ENCODE measurements around the gene TADA3.

DNA sequence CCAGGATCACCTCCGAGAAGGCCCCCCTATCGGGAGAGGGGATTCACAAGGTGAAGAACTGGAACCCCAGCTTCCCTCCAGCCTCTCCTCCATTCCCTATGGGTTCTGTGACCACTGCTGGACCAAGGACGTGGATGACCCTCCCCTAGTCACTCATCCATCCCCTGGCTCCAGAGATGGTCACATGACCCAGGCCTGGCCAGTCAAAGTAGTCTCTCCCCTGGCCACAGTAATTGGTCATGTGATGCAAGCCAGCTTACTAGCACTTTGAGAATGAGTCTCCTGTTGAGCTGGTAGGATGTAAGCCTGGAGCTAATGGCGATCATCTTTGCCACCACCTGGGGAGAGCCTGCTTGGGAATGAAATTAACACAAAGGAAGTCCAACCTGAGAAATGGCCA, 26.4 kb downstream of the TADA3 start:
- no peak for TF ChIP-seq POLR2AphosphoS5 (IDR thresholded peaks at IDR 0.05; ENCODE audit: low read depth, low read length)
- TF ChIP-seq SIN3A (IDR thresholded peaks at IDR 0.05; ENCODE audit: borderline replicate concordance, insufficient read depth, low read length), result no peak

Measured in PFSK-1 (cell line).